Right lobe of liver (tissue), 6 donors: Measurements from ENCODE around the gene ITGB8. TPM values are rescaled to one million over a fixed set of nuclear protein-coding genes. Genes with fewer than 3 reads are reported as not detected.

Experiments used
- ATAC-seq, 4 donors: fragments of 200-7000 bp; cut with Tn5 transposase; one replicate each; pipeline ENCODE4 v1.9.1; 2020; ENCODE audit warnings: mild to moderate bottlenecking in 4 of 4, moderate library complexity in 4 of 4
- DNase-seq, 3 donors: peaks; one replicate each; pipeline ENCODE4 v3.0.0-alpha.2; 2020
- H3K27ac ChIP-seq, 3 donors: fragments of 200-600 bp; one replicate each; pipeline ENCODE4 v1.8.0; 2022
- H3K27me3 ChIP-seq, 2 donors: fragments of 200-600 bp; one replicate each; pipeline ENCODE4 v1.8.0; 2022
- H3K36me3 ChIP-seq, 4 donors: fragments of 200-600 bp; sonication (generic) in 1 of 4; one replicate each; pipeline versions ENCODE4 v1.5.1 to v1.8.0; 2017 to 2022; ENCODE audit warnings: control low read depth in 1 of 4
- H3K4me1 ChIP-seq, 4 donors: fragments of 200-600 bp; sonication (generic) in 1 of 4; one replicate each; pipeline versions ENCODE4 v1.5.1 to v1.8.0; 2017 to 2022; ENCODE audit warnings: control low read depth in 1 of 4
- H3K4me3 ChIP-seq, 3 donors: fragments of 200-600 bp; one replicate each; pipeline ENCODE4 v1.8.0; 2022
- H3K9me3 ChIP-seq, 4 donors: fragments of 200-600 bp; sonication (generic) in 1 of 4; one replicate each; pipeline versions ENCODE4 v1.5.1 to v1.8.0; 2017 to 2022; ENCODE audit warnings: control low read depth in 1 of 4
- POLR2A ChIP-seq: fragments of 450-650 bp; IDR thresholded peaks from one replicate; pipeline ENCODE4 v1.6.1; 2017; ENCODE audit warnings: antibody characterized with exemption, mild to moderate bottlenecking
- WGBS: methylation state at CpG from one replicate; pipeline ENCODE4 v1.1.6; 2018; ENCODE audit warnings: low coverage, low lambda C conversion rate; ENCODE audit not compliant: insufficient coverage; ENCODE audit errors: missing lambda C conversion rate; 5-methylcytosine and 5-hydroxymethylcytosine counted together
- intact Hi-C, 2 donors: fragments of 100-400 bp; cut with DNase I; formaldehyde crosslinking; loops; one replicate each; pipeline versions ENCODE4 v1.11.2 to v1.14.1; 2022
- total RNA-seq, 6 experiments: library from RNA; depleted of rRNA in 2 of 6; stranded (reverse); fragments of >200 nt in 2 of 6; fragmentation: NEBNext Ultra II Directional in 3 of 6; extraction: Animal tissue kit (Norgen Biotek cat#: 25700) in 3 of 6; gene quantifications; one replicate each; pipeline versions ENCODE4 v1.1.0 to v1.2.4, GENCODE V29; 2016 to 2023
- TF ChIP-seq, protein P1 (sequence below), 4 donors: fragments of 200-600 bp in 3 of 4; fragments of 450-650 bp in 1 of 4; IDR thresholded peaks; one replicate each; pipeline versions ENCODE4 v1.5.1 to v1.8.0; 2016 to 2022; ENCODE audit warnings: antibody characterized with exemption in 4 of 4, mild to moderate bottlenecking in 2 of 4
- donor health status: DM: no; HTN: yes; CAD: no.
- donor health status: DM: no; HTN: no; CAD: no.
- donor health status: DM: no; HTN: no; CAD: no.
- donor health status: DM: no; HTN: yes; CAD: no.
- donor health status: DM: no; HTN: yes; CAD: no.

The ITGB8 gene
- total RNA-seq, 6 experiments from 2014 or later = 0.43 to 0.70 (median 0.56) TPM

GRCh38 chr7:20313626-20314025, 17.1 kb upstream of the ITGB8 start:
- WGBS = 68% methylated on average over 1 of the region's 1 CpG
- ATAC-seq = no peak

GRCh38 chr7:20314198-20314597, 16.5 kb upstream of the ITGB8 start:
- DNase-seq (no peak), ATAC-seq (no peak)
- Histone ChIP-seq H3K36me3 (no peaks in the 10 kb centered on the region), H3K27ac (no peak overlapping the region), H3K9me3 (no peaks in the 10 kb centered on the region), H3K4me1 (no peaks in the 10 kb centered on the region), H3K27me3 (no peaks in the 10 kb centered on the region), H3K4me3 (no peak overlapping the region)
- intact Hi-C loops = no loop called here
- WGBS = 53% methylated on average over 2 of the region's 2 CpGs
- TF ChIP-seq, protein P1, sequence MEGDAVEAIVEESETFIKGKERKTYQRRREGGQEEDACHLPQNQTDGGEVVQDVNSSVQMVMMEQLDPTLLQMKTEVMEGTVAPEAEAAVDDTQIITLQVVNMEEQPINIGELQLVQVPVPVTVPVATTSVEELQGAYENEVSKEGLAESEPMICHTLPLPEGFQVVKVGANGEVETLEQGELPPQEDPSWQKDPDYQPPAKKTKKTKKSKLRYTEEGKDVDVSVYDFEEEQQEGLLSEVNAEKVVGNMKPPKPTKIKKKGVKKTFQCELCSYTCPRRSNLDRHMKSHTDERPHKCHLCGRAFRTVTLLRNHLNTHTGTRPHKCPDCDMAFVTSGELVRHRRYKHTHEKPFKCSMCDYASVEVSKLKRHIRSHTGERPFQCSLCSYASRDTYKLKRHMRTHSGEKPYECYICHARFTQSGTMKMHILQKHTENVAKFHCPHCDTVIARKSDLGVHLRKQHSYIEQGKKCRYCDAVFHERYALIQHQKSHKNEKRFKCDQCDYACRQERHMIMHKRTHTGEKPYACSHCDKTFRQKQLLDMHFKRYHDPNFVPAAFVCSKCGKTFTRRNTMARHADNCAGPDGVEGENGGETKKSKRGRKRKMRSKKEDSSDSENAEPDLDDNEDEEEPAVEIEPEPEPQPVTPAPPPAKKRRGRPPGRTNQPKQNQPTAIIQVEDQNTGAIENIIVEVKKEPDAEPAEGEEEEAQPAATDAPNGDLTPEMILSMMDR (IDR thresholded peaks at IDR 0.05) = no peak
- no peak for TF ChIP-seq POLR2A

More at GRCh38 chr7:20313626-20314025, 17.1 kb upstream of the ITGB8 start:
- Histone ChIP-seq H3K27me3 (no peaks in the 10 kb centered on the region), H3K36me3 (no peaks in the 10 kb centered on the region), H3K4me1 (no peaks in the 10 kb centered on the region), H3K4me3 (no peak overlapping the region), H3K9me3 (no peaks in the 10 kb centered on the region), H3K27ac (no peak overlapping the region)
- TF ChIP-seq POLR2A = no peak
- TF ChIP-seq, protein P1 (IDR thresholded peaks at IDR 0.05) = no peak
- intact Hi-C loops = no loop called here
- DNase-seq = no peak

DNA sequence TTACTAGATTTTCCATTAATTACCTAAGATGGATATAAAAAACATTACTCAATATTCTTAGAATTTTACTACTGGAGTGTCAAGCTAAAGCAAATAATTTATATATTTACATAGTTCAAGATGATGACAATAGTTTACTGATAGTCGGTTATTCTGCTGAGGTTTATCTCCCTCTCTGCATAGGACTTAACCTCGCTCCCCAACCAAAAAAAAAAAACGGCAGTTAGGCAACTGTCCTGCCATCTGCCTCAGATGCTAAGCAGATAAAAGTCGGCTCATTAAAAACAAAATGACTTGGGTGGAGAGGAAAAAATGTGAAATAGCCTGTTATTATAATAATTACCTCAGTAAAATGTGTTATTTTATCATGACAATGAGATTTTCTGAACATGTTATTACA, 14.0 kb upstream of the ITGB8 start:
- intact Hi-C loops = no loop called here
- H3K9me3 ChIP-seq = no peaks in the 10 kb centered on the region
- TF ChIP-seq, protein P1 (IDR thresholded peaks at IDR 0.05) = no peak
- TF ChIP-seq POLR2A = no peak
- 41% methylated on average over 4 of the region's 4 CpGs for WGBS
- no peak for DNase-seq
- ATAC-seq = no peak
- no peaks in the 10 kb centered on the region for H3K27me3 ChIP-seq
- no peak overlapping the region for H3K27ac ChIP-seq
- H3K4me1 ChIP-seq = no peaks in the 10 kb centered on the region
- H3K36me3 ChIP-seq = no peaks in the 10 kb centered on the region
- H3K4me3 ChIP-seq = no peak overlapping the region

DNA sequence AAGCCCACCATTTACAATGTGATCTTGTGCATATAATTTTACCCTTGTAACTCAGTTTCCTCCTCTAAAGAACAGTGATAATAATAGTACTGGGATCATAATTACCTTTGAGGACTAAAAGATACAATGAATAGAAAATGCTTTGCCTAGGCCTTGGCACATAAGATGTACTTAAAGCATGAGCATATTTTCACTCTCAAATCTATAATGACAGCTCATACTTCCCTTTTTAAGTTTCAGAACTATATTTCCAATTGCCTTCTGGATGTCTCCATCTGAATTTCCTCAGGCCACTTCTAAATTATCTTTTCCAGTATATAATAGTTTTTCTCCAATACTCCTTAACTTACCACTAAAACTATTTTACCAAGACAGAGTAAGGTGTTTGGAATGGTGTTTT, 13.3 kb upstream of the ITGB8 start:
- no peak overlapping the region for H3K27ac ChIP-seq
- no peaks in the 10 kb centered on the region for H3K27me3 ChIP-seq
- intact Hi-C loops = no loop called here
- H3K36me3 ChIP-seq = no peaks in the 10 kb centered on the region
- H3K4me1 ChIP-seq = no peaks in the 10 kb centered on the region
- ATAC-seq = no peak
- DNase-seq = no peak
- H3K9me3 ChIP-seq = no peaks in the 10 kb centered on the region
- TF ChIP-seq POLR2A = no peak
- TF ChIP-seq, protein P1 (IDR thresholded peaks at IDR 0.05) = no peak
- no peak overlapping the region for H3K4me3 ChIP-seq

DNA sequence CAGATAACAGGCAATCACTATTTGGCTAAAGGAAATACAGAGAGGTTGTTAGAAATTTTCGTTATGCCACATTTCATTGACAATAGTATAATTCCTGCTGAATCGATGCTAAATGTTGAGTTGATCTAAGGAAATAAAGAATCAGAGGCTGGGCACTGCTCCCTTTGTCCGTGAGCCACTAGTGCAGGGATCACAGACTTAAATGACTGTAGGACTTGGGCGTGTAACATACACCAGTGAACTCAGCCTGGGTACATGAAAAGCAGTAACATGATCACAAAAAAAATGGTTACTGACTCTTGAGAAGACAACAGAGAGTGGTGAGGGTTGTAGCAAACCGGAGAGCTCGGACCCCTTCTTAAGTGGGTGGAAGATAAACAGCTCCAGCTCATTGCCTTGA, 11.8 kb upstream of the ITGB8 start:
- Histone ChIP-seq H3K36me3 (no peaks in the 10 kb centered on the region), H3K27ac (no peak overlapping the region), H3K4me3 (no peak overlapping the region), H3K27me3 (no peaks in the 10 kb centered on the region), H3K9me3 (no peaks in the 10 kb centered on the region), H3K4me1 (no peaks in the 10 kb centered on the region)
- DNase-seq (no peak), ATAC-seq (no peak)
- intact Hi-C loops = no loop called here
- TF ChIP-seq POLR2A = no peak
- TF ChIP-seq, protein P1 (IDR thresholded peaks at IDR 0.05) = no peak
- 40% methylated on average over 5 of the region's 6 CpGs for WGBS
